Measurements from ENCODE around the gene PABPN1L.

PABPN1L gene

GRCh38 chr16:88843256-88843655, 23.2 kb downstream of the PABPN1L start:
- Histone ChIP-seq H3K27me3 (ENCODE audit: control insufficient read depth in 1 of 2, insufficient read depth in 2 of 2, low read length in 2 of 2) (no peaks in the 10 kb centered on the region), H3K9me3 (ENCODE audit: control insufficient read depth in 2 of 2, low read length in 2 of 2) (no peaks in the 10 kb centered on the region), H3K4me1 (ENCODE audit: control insufficient read depth, insufficient read depth, low read length) (no peaks in the 10 kb centered on the region), H3K36me3 (ENCODE audit: control insufficient read depth in 2 of 2, insufficient read depth in 2 of 2, low read length in 2 of 2) (peaks cover 9 to 20% of the 10 kb centered on the region in 2 donors), H3K27ac (ENCODE audit: low read length) (no peak overlapping the region), H3K9ac (ENCODE audit: low read length in 2 of 2) (no peak overlapping the region), H3K4me3 (ENCODE audit: low read length in 2 of 2) (no peak overlapping the region)

GRCh38 chr16:88842806-88843205, 23.7 kb downstream of the PABPN1L start:
- no peak overlapping the region for H3K27ac ChIP-seq (ENCODE audit: low read length)
- H3K4me1 ChIP-seq (ENCODE audit: control insufficient read depth, insufficient read depth, low read length): no peaks in the 10 kb centered on the region
- no peaks in the 10 kb centered on the region for H3K27me3 ChIP-seq (ENCODE audit: control insufficient read depth in 1 of 2, insufficient read depth in 2 of 2, low read length in 2 of 2)
- H3K36me3 ChIP-seq (ENCODE audit: control insufficient read depth in 2 of 2, insufficient read depth in 2 of 2, low read length in 2 of 2): peaks cover 9 to 21% of the 10 kb centered on the region in 2 donors
- no peak overlapping the region for H3K9ac ChIP-seq (ENCODE audit: low read length in 2 of 2)
- no peak overlapping the region for H3K4me3 ChIP-seq (ENCODE audit: low read length in 2 of 2)
- H3K9me3 ChIP-seq (ENCODE audit: control insufficient read depth in 2 of 2, low read length in 2 of 2): no peaks in the 10 kb centered on the region

GRCh38 chr16:88842308-88842756, 24.1 kb downstream of the PABPN1L start:
- H3K9ac ChIP-seq (ENCODE audit: low read length in 2 of 2): no peak overlapping the region
- H3K4me3 ChIP-seq (ENCODE audit: low read length in 2 of 2): no peak overlapping the region
- H3K27me3 ChIP-seq (ENCODE audit: control insufficient read depth in 1 of 2, insufficient read depth in 2 of 2, low read length in 2 of 2): no peaks in the 10 kb centered on the region
- no peaks in the 10 kb centered on the region for H3K9me3 ChIP-seq (ENCODE audit: control insufficient read depth in 2 of 2, low read length in 2 of 2)
- no peak overlapping the region for H3K27ac ChIP-seq (ENCODE audit: low read length)
- H3K36me3 ChIP-seq (ENCODE audit: control insufficient read depth in 2 of 2, insufficient read depth in 2 of 2, low read length in 2 of 2): peaks cover 9 to 21% of the 10 kb centered on the region in 2 donors
- H3K4me1 ChIP-seq (ENCODE audit: control insufficient read depth, insufficient read depth, low read length): no peaks in the 10 kb centered on the region

GRCh38 chr16:88841521-88842307, 24.7 kb downstream of the PABPN1L start:
- Histone ChIP-seq H3K4me3 (ENCODE audit: low read length in 2 of 2) (no peak overlapping the region), H3K36me3 (ENCODE audit: control insufficient read depth in 2 of 2, insufficient read depth in 2 of 2, low read length in 2 of 2) (peaks cover 9 to 21% of the 10 kb centered on the region in 2 donors), H3K9ac (ENCODE audit: low read length in 2 of 2) (no peak overlapping the region), H3K4me1 (ENCODE audit: control insufficient read depth, insufficient read depth, low read length) (no peaks in the 10 kb centered on the region), H3K9me3 (ENCODE audit: control insufficient read depth in 2 of 2, low read length in 2 of 2) (no peaks in the 10 kb centered on the region), H3K27ac (ENCODE audit: low read length) (no peak overlapping the region), H3K27me3 (ENCODE audit: control insufficient read depth in 1 of 2, insufficient read depth in 2 of 2, low read length in 2 of 2) (no peaks in the 10 kb centered on the region)

- Histone ChIP-seq H3K4me3 (ENCODE audit: low read length in 2 of 2) (no peak overlapping the region), H3K27ac (ENCODE audit: low read length) (no peak overlapping the region), H3K4me1 (ENCODE audit: control insufficient read depth, insufficient read depth, low read length) (no peaks in the 10 kb centered on the region), H3K27me3 (ENCODE audit: control insufficient read depth in 1 of 2, insufficient read depth in 2 of 2, low read length in 2 of 2) (no peaks in the 10 kb centered on the region), H3K9me3 (ENCODE audit: control insufficient read depth in 2 of 2, low read length in 2 of 2) (no peaks in the 10 kb centered on the region), H3K9ac (ENCODE audit: low read length in 2 of 2) (no peak overlapping the region), H3K36me3 (ENCODE audit: control insufficient read depth in 2 of 2, insufficient read depth in 2 of 2, low read length in 2 of 2) (peaks cover 8 to 21% of the 10 kb centered on the region in 2 donors)
These were observed 25.8 kb downstream of the PABPN1L start for GRCh38 chr16:88840600-88841215.

- no peaks in the 10 kb centered on the region for H3K4me1 ChIP-seq (ENCODE audit: control insufficient read depth, insufficient read depth, low read length)
- peaks cover 13 to 21% of the 10 kb centered on the region in 2 donors for H3K36me3 ChIP-seq (ENCODE audit: control insufficient read depth in 2 of 2, insufficient read depth in 2 of 2, low read length in 2 of 2)
- H3K27ac ChIP-seq (ENCODE audit: low read length): no peak overlapping the region
- H3K9me3 ChIP-seq (ENCODE audit: control insufficient read depth in 2 of 2, low read length in 2 of 2): no peaks in the 10 kb centered on the region
- H3K9ac ChIP-seq (ENCODE audit: low read length in 2 of 2): no peak overlapping the region
- no peaks in the 10 kb centered on the region for H3K27me3 ChIP-seq (ENCODE audit: control insufficient read depth in 1 of 2, insufficient read depth in 2 of 2, low read length in 2 of 2)
- no peak overlapping the region for H3K4me3 ChIP-seq (ENCODE audit: low read length in 2 of 2)
These were observed 26.5 kb downstream of the PABPN1L start for GRCh38 chr16:88839745-88840599.

GRCh38 chr16:88839026-88839529, 27.4 kb downstream of the PABPN1L start:
- Histone ChIP-seq H3K4me3 (ENCODE audit: low read length in 2 of 2) (no peak overlapping the region), H3K27me3 (ENCODE audit: control insufficient read depth in 1 of 2, insufficient read depth in 2 of 2, low read length in 2 of 2) (no peaks in the 10 kb centered on the region), H3K27ac (ENCODE audit: low read length) (no peak overlapping the region), H3K9me3 (ENCODE audit: control insufficient read depth in 2 of 2, low read length in 2 of 2) (no peaks in the 10 kb centered on the region), H3K9ac (ENCODE audit: low read length in 2 of 2) (no peak overlapping the region), H3K36me3 (ENCODE audit: control insufficient read depth in 2 of 2, insufficient read depth in 2 of 2, low read length in 2 of 2) (peaks cover 16 to 21% of the 10 kb centered on the region in 2 donors), H3K4me1 (ENCODE audit: control insufficient read depth, insufficient read depth, low read length) (no peaks in the 10 kb centered on the region)

- Histone ChIP-seq H3K4me3 (ENCODE audit: low read length in 2 of 2) (no peak overlapping the region), H3K27ac (ENCODE audit: low read length) (no peak overlapping the region), H3K9me3 (ENCODE audit: control insufficient read depth in 2 of 2, low read length in 2 of 2) (no peaks in the 10 kb centered on the region), H3K9ac (ENCODE audit: low read length in 2 of 2) (no peak overlapping the region), H3K36me3 (ENCODE audit: control insufficient read depth in 2 of 2, insufficient read depth in 2 of 2, low read length in 2 of 2) (peaks cover 16 to 21% of the 10 kb centered on the region in 2 donors), H3K4me1 (ENCODE audit: control insufficient read depth, insufficient read depth, low read length) (no peaks in the 10 kb centered on the region), H3K27me3 (ENCODE audit: control insufficient read depth in 1 of 2, insufficient read depth in 2 of 2, low read length in 2 of 2) (no peaks in the 10 kb centered on the region)
These were observed 27.9 kb downstream of the PABPN1L start for GRCh38 chr16:88838566-88838965.

- Histone ChIP-seq H3K27ac (ENCODE audit: low read length) (no peak overlapping the region), H3K9ac (ENCODE audit: low read length in 2 of 2) (no peak overlapping the region), H3K4me3 (ENCODE audit: low read length in 2 of 2) (no peak overlapping the region), H3K4me1 (ENCODE audit: control insufficient read depth, insufficient read depth, low read length) (no peaks in the 10 kb centered on the region), H3K9me3 (ENCODE audit: control insufficient read depth in 2 of 2, low read length in 2 of 2) (no peaks in the 10 kb centered on the region), H3K27me3 (ENCODE audit: control insufficient read depth in 1 of 2, insufficient read depth in 2 of 2, low read length in 2 of 2) (no peaks in the 10 kb centered on the region), H3K36me3 (ENCODE audit: control insufficient read depth in 2 of 2, insufficient read depth in 2 of 2, low read length in 2 of 2) (peaks cover 16 to 21% of the 10 kb centered on the region in 2 donors)
These were observed 28.7 kb downstream of the PABPN1L start for GRCh38 chr16:88837806-88838205.

- Histone ChIP-seq H3K9me3 (ENCODE audit: control insufficient read depth in 2 of 2, low read length in 2 of 2) (no peaks in the 10 kb centered on the region), H3K27ac (ENCODE audit: low read length) (no peak overlapping the region), H3K4me3 (ENCODE audit: low read length in 2 of 2) (no peak overlapping the region), H3K36me3 (ENCODE audit: control insufficient read depth in 2 of 2, insufficient read depth in 2 of 2, low read length in 2 of 2) (peaks cover 16% of the 10 kb centered on the region in 2 donors), H3K4me1 (ENCODE audit: control insufficient read depth, insufficient read depth, low read length) (no peaks in the 10 kb centered on the region), H3K27me3 (ENCODE audit: control insufficient read depth in 1 of 2, insufficient read depth in 2 of 2, low read length in 2 of 2) (no peaks in the 10 kb centered on the region), H3K9ac (ENCODE audit: low read length in 2 of 2) (no peak overlapping the region)
These were observed 29.7 kb downstream of the PABPN1L start for GRCh38 chr16:88836791-88837190.
